GM11168 (cell line): ENCODE data around the gene TRABD.

Experiments used
- in situ Hi-C: fragments of 300-500 bp; cut with MboI; formaldehyde crosslinking; loops from one replicate; pipeline ENCODE4 v1.12.0; 2022; ENCODE audit warnings: low sequenced_read_pairs; ENCODE audit not compliant: unreplicated experiment

The TRABD gene

DNA sequence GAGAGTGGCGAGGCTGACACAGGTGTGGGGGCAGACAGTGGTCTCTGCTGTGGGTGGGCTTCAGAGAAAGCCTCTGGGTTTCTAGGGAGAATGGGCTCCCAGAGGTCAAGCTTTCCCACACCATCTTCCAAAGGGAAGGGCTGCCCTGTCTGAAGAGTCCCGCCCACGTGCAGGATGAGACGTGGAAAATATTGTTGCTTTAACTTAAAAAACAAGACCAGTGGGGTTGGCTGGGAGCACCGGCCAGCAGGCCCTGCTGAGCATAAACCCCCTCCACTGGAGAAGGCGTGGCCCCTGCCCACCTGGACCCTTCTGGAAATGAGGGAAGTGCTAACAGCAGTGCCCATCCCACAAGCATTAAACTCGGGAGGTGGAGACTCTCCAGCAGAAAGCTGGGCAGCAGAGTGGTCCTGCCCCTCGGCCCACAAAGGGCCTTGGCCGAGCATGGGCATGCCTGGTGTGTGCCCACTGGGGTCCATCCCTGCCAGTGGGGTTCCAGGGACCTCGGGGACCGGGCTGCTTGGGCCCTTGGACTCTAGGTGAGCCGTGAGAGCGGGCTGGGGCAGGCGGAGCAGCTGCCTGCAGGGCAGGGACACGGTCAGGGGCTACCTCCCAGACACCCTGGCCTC is 30.5 kb downstream of the TRABD start:
- in situ Hi-C loops: no loop called here

DNA sequence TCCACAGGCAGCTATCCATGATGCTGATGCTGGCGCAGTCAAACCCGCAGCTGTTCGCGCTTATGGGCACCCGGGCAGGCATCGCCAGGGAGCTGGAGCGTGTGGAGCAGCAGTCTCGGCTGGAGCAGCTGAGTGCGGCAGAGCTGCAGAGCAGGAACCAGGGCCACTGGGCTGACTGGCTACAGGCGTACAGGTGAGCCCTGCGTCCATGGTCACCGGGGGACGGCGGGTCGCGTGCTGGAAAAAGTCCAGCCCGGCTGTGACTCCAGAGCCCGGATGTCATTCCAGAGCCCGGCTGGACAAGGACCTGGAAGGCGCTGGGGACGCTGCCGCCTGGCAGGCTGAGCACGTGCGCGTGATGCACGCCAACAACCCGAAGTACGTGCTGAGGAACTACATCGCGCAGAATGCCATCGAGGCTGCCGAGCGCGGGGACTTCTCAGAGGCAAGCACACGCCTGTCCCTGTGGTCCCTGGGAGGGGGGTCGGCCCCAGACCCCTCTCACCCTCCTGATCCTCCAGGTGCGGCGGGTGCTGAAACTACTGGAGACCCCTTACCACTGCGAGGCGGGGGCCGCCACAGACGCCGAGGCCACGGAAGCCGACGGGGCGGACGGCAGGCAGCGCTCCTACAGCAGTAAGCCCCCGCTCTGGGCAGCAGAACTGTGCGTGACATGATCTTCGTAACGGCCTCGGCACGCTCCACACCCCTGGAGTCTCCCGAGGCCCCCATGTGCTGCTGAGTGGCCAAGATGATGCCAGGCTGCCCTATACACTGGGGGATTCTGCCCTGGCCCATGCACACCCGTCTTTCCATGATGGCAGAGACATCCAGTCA is 31.2 kb downstream of the TRABD start:
- in situ Hi-C loops: no loop called here

DNA sequence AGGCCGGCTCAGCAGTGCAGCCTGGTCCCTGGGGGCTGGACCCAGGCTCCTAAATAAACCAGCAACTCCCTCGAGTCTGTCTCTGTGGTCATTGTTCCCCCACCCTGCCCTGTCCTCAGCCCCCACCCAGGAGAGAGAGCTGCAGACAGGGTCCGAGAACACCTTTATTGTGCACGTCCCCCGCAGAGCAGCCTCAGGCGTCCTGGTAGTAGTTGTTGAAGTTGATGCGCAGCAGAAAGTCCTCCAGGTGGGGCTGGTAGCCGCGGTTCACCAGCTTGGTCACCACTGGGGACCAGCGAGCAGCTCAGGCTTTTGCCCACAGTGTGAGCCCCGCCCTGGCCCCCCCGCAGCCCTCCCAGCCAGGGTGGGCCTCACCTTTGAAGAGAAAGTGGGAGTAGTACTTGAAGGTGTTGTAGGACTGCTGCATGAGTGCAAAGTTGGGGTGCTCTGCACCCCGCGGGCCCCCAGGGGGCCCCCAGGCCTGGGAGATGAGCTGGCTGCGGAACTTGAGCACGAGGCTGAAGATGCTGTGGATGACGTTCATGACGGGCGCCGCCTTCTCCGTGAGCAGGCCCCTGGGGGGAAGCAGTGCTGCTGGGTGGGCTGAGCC is 31.9 kb downstream of the TRABD start:
- in situ Hi-C loops: no loop called here

DNA sequence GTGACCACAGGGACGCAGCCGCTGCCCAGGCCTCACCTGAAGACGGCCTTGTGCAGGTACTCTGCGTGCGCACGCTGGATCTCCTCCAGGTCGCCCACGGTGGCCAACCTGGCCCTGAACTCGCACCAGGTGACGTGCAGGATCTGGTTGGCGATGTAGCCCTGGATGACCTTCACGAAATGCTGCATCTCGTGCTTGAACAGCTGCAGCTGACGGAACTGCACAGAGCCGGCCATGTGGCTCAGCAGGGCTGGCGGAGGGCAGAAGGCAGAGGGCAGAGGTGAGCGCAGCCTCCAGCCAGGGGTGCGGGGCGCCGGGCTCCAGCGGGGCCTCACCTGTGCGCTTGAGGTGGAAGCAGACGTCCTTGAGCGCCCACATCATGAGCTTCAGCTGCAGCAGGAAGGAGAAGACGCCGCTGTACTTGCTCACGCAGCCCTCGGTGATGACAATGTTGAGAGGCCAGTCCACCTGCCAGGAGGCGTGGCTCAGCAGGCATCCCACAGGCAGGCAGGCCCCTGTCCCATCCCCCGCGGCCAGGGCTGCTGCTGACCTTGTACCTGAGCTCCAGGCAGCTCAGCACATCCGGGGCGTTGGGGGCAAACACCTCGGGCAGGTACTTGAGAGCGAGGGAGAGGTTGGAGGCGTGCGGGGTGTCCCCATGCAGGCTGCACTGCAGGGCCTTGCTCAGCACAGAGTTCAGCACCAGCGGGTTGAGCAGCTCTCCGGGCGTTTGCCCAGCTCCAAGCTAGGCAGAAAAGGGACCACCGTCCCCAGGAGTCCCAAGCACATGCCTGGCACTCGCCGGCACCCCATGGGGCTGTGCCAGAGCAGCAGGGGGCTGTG is 32.7 kb downstream of the TRABD start:
- in situ Hi-C loops: no loop called here

DNA sequence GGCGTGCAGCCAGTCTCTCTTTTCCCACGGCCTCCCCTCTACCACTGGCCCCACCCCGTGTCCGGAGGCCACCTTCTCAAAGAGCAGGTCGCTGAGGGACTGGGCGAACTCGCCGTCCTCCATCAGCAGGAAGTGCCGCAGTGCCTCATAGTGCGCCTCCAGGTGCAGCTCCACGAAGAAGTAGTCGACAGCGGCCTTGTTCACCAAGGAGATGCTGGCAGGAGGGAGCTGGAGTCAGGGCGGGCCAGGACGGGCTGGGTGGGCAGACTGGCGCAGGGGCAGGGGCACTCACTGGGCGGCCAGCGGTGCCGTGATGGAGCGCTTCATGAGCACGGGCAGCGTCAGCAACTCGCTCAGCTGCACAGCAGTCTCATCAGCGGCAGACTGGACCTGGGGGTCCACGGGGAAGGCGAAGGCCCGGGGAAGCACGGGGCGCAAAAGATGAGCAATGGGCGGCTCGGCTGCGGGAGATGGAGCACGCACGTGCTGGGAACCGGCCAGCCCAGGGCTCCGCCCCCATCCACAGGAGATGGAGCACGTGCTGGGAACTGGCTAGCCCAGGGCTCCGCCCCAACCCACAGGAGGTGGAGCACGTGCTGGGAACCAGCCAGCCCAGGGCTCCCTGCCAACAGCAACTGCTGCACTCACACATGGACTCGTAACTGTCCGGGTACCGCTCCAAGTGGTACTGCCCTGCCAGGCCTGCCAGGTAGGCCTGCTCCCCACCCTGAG is 33.4 kb downstream of the TRABD start:
- in situ Hi-C loops: no loop called here

DNA sequence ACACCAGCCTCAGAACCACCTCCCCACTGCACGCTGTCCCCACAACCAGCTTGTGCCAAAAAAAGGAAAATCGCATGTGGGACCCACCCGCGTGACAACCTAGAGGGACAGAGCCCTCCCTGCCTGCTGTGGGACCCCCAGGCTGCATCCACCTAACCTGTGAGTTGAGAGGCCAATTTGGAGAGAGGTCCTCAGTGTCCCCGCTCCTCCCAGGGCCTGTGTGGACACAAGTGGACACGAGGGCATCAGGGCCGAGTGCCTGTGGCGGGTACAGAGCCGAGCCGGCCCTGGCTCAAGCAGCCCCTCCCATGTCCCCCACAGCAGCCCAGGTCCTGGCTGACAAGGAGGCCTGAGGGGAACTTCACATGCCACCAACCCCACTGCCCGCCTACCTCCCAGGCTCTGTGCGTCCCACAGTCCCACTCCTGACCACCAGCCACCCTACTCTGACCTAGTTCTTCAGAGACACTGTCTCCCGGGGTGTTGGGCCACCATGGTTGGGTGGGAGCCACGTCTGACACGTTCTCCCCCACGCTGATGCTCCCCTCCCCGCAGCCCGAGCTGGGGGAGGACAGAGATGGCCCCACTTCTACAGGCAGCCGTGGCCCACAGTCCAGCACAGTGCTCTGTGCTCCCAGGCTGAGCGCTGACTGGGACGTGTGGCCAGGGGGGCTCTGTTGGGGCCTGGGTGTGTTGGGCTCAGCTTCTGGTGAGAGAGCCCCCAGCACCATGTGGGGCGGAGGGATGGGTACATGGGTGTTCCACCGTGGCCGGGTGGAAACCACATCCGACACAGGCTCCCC is 34.3 kb downstream of the TRABD start:
- in situ Hi-C loops: no loop called here

DNA sequence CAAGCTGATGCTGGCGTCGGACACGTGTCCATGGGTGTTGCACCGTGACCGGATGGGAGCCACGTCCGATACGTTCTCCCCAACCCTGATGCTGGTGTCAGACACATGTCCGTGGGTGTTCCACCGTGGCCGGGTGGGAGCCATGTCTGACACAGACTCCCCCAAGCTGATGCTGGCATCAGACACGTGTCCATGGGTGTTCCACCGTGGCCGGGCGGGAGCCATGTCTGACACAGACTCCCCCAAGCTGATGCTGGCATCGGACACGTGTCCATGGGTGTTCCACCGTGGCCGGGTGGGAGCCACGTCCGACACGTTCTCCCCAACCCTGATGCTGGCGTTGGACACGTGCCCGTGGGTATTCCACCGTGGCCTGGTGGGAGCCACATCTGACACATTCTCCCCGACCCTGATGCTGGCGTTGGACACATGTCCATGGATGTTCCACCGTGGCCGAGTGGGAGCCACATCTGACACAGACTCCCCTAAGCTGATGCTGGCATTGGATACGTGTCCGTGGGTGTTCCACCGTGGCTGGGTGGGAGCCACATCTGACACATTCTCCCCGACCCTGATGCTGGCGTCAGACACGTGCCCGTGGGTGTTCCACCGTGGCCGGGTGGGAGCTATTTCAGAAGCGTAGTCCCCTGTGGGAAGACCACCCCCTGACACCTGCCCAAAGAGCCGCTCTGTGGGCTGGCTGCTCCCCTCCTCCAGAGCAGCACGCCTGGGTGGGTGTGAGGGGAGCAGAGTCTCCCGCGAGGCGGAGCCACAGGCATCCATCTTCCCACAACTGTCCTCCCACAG is 35.1 kb downstream of the TRABD start:
- in situ Hi-C loops: no loop called here

DNA sequence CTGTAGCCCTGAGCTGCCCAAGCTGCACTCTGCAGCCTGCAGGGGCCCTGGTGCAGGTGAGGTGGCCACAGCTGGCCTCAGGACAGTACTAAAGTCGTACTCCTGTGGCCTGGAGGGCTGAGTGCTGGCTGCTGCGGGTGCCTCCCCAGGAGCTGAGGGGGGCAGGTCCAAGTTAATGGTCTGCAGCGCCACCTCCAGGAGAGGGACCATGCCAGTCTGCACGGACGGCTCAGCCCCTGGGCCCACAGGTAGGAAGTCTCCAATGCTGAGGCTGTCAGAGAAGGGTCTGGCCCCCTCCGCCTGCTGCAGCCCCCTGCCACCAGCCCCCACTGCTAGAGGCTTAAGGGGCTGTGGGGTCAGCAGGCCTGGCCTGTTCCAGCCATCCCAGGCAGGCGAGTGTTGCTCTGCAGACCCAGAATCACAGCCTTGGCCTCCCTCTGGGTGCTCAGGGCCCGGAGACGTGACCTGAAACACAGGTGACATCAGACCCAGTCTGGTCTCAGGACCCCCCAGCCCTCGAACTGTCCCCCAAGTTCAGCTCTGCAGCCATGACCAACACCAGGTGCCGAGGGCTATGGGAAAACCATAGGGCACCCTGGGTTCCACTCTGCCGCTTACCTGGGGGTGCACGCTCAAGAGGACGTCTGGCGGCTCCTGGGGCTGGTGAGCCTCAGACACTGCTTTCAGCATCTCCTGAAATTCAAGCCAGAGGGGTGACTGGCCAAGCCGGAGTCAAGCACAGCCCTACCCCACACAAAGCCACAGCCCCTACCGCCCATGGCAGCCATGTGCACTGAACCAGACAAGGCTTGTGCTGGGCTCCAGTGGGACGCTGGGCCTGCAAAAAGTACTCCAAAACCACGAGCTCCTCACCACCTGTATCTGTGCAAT is 35.9 kb downstream of the TRABD start:
- in situ Hi-C loops: no loop called here

DNA sequence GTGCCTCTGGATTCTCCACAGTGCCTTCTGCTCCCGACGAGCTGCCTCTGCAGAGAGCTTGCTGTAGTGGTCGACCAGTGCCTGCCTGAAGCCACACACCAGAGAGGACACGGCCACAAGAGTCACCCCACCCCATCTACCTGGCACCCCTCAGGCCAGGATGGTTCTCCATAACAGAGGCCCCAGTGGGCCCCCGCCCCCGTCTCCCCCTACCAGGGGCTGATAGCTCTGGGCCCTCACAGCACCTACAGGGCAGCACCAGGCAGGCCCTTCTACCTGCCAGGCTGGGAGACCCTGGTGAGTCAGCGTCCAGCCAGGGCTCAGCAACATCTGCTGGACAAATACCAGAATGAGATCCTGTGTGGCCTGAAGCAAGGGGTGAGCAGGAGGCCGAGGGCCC is 36.8 kb downstream of the TRABD start:
- in situ Hi-C loops: no loop called here

DNA sequence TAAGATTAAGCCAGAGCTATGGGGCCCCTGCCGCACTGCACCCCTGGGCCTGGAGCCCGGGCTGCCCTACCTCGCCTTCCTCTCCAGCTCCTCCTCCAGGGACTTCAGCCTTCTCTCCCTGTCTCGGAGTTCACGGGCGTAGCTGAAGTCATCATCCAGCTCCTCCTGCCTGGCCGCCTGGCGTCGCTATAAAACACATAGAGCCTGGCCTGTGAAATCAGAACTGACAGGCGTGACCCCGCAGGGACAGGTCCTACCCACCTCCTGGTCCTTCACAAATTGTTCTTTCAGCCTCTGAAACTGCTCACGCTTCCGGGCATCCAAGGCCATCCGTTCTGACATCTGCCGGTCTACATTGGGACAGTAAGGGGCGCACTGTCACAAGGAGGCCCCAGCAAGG is 38.4 kb downstream of the TRABD start:
- in situ Hi-C loops: no loop called here

DNA sequence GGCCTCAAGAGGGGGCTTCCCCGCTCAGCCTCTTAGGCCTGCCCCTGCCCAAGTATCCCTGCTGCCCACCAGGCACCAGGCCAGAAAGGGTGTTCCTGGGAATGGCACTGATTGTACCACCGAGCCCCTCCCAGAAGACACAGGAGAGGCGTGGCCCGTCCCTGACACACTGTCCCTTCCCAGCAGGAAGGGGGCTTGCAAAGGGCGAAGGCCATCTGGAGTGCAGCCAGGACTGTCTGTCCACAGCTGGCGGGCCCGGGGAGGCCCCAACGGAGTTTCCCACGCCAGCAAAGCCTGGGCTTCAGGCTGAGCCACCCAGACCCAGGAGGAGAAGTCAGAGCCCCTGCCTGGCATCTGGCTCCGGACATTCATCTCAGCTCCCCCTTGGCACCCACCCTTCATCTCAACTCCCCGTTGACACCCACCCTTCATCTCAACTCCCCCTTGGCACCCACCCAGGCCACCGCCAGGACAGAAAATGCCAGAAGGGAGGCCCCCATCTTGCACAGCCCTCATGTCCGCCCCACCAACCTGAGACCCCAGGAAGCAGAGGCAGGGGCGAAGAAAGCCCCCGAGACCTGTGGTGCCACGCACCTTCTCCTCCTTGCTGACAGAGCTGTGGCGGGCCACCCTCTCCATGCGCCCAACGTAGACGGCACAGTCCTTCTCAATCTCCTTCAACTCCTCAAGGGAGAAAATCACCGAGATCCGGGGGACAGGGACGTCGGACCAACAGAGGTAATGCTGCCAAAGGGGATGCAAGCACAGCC is 39.7 kb downstream of the TRABD start:
- in situ Hi-C loops: no loop called here

DNA sequence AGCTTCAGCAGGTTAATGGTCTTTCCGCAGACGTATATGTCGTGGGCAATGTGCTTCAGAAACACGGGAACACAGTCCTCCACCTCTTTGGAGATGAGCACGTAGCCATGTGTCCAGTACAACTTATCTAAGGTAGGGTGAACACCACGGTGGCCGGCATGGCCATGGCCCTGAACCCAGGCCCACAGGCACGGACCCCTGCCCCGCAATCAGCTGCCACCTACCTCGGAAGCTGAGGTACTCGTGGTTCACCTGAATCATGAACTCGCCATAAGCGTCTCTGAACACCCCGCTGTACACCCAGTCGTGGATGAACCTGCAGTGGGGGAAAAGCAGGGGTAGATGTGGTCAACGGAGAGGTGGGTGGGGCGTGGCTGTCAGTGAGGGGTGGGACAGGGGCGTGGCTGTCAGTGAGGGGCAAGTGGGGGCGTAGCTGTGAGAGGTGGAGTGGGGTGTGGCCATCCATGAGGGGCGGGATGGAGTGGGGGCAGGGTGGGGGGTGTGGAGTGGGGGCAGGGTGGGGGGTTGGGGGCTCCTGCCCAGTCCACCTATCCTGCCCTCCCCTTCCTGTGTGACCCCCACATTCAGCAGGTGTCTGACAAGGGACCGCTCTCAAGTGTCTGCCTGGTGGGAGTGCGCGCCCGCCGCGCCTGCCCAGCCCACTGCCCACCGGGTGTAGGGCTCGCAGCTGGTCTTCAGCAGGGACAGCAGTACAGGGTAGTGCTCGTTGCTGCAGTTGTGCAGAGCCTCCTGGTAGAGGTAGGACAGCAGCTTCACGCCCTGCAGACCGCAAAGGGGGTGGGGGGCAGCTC is 40.6 kb downstream of the TRABD start:
- in situ Hi-C loops: no loop called here

DNA sequence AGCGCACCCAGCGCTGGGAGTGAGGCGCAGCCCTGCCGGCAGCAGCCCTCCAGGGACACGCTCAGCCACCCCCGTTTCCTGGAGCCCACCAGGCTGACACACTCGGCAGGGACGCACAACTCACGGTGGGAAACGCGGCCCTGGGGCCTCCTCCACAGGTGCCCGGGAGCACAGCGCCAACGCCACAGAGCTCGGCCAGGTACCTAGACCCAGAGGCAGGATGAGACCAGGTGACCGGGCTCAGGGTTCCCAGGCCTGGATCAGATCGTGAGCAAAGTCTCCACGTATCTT is 41.1 kb downstream of the TRABD start:
- in situ Hi-C loops: no loop called here

DNA sequence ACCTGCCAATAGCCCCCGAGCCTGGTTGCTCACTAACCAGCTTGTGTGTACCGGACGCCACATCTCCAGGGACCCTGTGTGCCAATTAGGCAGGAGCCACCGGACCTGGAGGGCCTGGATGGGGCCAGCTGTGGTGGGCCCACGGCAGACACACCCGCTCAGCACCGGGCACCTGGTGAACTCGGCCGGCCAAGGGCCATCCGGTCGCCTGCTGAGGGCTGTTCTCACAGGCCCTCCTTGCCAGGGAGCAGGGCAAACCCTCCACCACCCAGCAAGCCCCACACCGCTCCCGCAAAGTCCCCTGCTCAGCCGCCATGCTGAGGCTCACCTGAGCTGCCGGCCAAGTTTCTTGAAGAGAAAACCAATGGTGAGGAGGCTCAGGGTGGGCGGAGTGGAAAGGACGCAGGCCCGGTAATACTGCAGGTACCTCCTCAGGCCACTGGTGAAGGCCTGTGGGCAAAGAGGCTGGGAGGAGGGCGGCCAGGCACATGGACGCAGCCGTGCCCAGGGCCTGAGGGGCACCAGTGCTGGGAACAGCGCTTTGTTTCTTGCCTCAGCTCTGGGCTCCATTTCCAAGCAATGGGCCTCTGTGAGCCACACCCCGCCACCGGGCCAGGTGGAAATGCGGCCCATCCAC is 42.0 kb downstream of the TRABD start:
- in situ Hi-C loops: no loop called here

DNA sequence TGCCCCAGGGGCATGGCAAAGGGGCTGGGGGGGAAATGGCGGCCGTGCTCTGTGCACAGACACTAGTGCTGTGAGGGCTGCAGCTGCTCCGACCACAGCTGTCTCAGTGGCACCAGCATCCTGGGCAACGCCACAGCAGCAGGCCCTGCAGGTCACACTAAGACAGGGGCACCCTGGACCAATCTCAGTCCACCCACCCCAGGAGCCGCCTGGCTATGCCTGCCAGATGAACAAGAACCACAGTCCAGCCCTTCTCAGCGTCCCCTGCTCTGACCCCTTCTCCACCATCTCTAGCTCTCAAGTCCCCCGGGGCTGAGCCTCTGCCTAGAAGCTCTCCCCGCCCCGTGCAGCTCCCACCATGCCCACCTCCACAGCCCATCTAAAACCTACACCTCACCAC is 42.7 kb downstream of the TRABD start:
- in situ Hi-C loops: no loop called here

DNA sequence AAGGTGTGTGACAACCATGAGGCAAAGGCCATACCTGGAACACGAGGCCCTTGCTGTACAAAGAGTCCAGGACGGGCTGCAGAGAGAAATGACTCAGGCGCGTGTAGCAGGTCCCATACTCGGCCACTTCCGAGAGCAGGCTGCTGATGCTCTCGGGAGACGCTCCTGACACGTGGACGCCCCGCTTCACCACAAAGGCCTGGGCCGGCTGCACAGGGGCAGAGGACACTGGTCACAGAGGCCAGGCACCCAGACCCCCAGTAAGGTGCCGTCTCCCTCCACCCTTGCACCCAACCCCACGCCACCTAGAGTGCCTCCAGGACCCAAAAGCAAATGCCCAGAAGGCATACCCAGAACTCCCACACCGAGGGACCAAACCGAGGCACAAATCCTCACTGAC is 43.7 kb downstream of the TRABD start:
- in situ Hi-C loops: no loop called here
